NCI-H2171 (cell line): ENCODE data around the gene JPH2.
A peak's percentile ranks its signal among the peaks of the same experiment; 100 is the strongest.

ENCODE experiments used
- DNase-seq: peaks from one replicate; lab custom pipeline; 2025; lab: John Stamatoyannopoulos, UW

JPH2 gene

DNA sequence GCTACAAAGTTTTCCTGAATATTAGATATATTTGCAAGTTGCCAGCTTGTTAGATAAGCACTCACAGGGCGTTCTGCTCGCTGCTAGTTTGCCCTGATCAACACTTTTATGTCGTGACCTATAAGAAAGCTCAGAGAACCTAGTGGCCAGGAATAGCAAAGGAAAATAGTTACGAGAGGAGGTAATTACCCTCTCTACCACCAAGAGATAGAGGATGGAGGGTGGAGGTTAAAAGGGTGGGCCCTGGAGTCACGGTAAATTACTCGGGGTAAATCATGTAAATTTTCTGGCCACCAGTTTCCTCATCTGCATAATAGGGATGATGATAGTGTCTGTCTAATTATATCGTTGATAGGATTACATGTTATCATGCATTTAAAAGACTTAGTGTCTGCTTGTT is 87.2 kb downstream of the JPH2 start:
- DNase-seq = no peak

- no peak for DNase-seq
Observed at GRCh38 chr20:44098657-44099056, 88.3 kb downstream of the JPH2 start.

GRCh38 chr20:44098256-44098630 is 88.7 kb downstream of the JPH2 start:
- DNase-seq = no peak

DNA sequence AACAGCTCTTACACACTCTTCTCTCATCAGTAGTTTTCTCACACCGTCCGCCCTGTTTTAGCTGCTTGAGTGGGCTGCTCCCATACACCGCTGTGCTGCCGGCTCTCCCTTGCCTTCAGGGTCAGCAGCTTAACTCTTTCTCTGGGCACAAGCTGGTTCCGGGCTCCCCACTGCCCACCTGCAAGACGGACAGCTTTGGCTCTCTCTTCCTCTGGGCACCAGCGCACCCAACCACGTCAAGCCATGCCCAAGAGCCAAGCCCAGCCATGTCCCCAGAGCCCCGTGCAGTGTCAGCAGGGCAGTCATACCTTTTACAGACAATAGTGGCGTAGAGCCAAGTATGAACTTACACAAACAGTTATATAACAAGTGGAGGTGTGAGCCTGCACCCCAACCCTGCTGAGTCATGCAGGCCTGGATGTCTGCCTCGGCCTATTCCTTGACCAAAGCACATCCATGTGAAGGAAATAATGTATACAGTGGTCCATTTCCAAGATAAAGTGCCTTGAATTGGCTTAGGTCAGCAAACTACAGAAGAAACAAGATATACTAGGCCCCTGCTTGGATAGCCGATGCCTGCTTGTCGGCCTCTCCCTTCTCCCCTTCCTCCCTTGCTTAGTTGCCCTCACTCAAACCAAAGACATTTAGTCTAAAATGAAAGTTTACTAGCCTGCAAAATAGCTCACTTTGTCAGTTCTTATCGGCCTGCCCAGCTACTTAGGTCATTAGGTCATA is 89.3 kb downstream of the JPH2 start:
- DNase-seq = no peak

- no peak for DNase-seq
Observed at GRCh38 chr20:44095831-44096230, 91.2 kb downstream of the JPH2 start.

GRCh38 chr20:44093249-44093582 is 93.8 kb downstream of the JPH2 start:
- no peak for DNase-seq

DNA sequence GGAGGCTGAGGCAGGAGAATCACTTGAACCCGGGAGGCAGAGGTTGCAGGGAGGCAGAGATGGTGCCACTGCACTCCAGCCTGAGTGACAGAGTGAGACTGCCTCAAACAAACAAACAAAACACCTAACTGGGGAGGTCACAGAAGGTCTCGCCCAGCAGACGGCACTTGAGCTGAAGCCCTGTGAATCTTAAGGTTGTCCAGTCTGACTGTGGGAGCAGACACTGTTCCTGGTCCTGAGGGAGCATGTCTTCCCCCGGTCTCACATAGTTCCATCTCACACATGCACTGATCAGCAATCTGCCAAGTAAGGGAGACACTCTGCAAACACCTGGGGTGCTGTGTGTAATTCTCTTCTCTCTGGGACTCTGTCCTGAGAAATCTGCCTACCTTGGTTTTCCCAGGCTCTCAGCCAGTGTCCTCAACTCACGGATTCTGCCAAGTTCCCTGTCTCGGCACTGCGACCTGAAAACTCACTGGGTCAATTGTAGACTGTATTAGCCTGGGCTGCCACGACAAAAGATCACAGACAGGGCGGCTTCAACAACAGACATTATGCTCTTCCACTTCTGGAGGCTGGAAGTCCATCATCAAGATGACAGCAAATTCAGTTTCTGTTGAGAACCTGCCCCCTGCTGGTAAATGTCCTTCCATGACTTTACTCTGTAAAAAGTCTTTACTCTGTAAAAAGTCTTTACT is 94.3 kb downstream of the JPH2 start:
- DNase-seq = no peak

GRCh38 chr20:44091026-44091425 is 96.0 kb downstream of the JPH2 start:
- DNase-seq = no peak

- peak; percentile 76 for DNase-seq
Observed at GRCh38 chr20:44089987-44090674, 96.9 kb downstream of the JPH2 start.

DNA sequence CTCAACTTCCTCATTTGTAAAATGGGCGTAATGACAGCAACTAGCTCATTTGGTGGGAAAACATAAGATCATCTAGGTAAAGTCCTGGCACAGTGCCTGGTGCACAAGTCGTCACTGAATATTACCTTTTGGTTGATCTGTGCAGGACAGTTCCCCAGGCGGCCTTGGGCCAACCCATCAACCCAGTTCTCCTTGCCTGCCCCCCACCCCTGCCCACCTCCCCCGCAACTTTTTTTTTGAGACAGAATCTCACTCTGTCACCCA is 99.2 kb downstream of the JPH2 start:
- DNase-seq = no peak

- DNase-seq = no peak
Observed at GRCh38 chr20:44087051-44087856, 99.7 kb downstream of the JPH2 start.

- no peak for DNase-seq
Observed at GRCh38 chr20:44085616-44086434, 101.2 kb downstream of the JPH2 start.

- DNase-seq = no peak
Observed at GRCh38 chr20:44084891-44085290, 102.1 kb downstream of the JPH2 start.

- DNase-seq = no peak
Observed at GRCh38 chr20:44084439-44084838, 102.5 kb downstream of the JPH2 start.

- no peak for DNase-seq
Observed at GRCh38 chr20:44083220-44083933, 103.6 kb downstream of the JPH2 start.

- DNase-seq = no peak
Observed at GRCh38 chr20:44081888-44082287, 105.1 kb downstream of the JPH2 start.

DNA sequence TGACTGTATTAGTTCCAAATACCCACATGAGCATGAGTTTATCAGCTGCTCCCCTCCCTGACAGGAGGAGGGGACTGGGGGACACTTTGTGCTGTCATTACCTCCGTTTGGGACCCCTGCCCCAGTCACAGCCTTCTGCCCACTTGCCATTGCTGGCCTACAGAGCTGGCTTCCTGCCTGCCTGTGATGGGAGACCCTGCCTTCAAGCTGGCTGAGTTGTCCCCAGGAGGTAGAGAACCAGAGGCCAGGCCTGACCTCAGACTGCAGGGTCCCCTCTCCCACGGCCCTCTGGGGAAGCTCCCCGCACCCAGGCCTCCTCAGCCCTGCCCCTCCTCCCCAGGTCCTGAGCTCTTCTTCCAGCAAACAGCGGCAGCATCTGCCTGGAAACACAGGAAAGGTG is 105.5 kb downstream of the JPH2 start:
- DNase-seq = peak; percentile 21

GRCh38 chr20:44080646-44081267 is 106.2 kb downstream of the JPH2 start:
- peak; percentile 64 for DNase-seq

DNA sequence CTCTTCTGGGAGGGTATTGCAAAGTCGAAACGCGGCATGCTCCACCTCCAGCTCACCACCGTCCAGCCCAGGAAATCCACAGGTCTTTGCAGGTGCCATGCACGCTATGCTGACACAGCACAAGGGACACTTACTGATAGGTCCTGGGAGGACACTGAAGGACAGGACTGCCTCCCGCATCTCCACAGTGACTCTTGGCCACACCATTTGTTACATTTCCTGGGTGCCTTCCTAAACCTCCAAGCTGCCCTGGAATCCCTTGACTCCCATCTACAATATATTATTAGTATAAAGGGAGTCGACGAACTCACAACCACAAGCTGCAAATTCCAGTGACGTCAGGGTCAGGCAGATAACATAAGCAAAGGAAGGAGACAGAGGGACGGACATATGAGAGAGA is 106.9 kb downstream of the JPH2 start:
- no peak for DNase-seq

DNA sequence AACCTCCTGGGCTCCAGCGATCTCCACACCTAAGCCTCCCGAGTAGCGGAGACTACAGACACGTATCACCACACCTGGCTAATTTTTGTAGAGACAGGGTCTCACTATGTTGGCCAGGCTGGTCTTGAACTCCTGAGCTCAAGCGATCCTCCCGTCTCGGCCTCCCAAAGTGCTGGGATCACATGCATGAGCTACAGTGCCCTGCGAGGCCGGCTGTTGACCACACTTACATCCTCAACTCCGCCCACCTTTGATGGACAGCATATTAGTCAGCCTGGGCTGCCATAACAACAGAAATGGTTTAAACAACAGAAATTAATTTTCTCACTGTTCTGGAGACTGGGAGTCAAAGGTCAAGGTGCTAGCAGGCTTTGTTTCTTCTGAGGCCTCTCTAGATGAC is 107.7 kb downstream of the JPH2 start:
- no peak for DNase-seq

- DNase-seq = no peak
Observed at GRCh38 chr20:44075950-44076232, 111.1 kb downstream of the JPH2 start.
